Measurements from ENCODE around the gene SLC8A1.

The SLC8A1 gene

GRCh38 chr2:40127890-40128557, 323.9 kb downstream of the SLC8A1 start:
- no peak for DNase-seq

GRCh38 chr2:40127146-40127545, 324.7 kb downstream of the SLC8A1 start:
- DNase-seq: no peak

GRCh38 chr2:40126006-40126405, 325.9 kb downstream of the SLC8A1 start:
- DNase-seq: no peak

DNA sequence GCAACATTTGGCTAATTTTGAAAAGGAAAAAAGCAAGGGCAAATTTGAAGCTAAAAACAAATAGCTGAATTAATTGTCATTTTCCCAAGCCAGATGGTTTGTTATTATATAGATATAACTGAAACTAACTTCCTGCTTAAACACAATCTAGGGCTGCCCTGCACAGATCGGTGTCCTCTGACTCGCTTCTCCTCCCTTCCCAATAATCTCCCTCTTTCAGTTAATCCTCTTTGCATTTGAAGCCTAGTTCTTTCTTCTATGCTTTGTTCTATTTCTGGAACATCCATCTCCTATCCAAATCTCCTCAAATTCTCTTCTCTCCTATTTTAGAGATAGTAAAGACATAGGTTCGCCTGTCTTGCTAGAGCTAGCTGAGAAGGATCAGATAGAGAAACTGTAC, 328.1 kb downstream of the SLC8A1 start:
- no peak for DNase-seq

- no peak for DNase-seq
Measured at GRCh38 chr2:40123326-40123725, 328.6 kb downstream of the SLC8A1 start.

DNA sequence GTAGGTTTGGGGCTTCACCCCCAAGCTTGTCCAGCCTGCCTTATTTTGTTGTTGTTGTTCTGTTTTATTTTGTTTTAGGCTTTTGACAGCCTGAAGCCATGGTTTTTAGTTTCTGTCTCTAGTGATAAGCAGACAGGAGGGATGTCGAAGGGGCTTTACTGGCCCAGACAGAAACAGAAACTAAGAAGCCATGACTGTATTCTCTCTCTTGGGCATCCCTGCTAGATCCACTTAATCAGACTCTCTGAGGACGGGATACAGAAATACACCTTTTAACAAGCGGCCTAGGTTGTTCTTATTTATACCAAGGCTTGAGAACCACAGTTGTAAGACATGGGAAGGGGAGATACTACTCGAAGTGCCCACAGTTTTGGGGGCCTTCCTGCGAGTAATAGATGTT, 330.9 kb downstream of the SLC8A1 start:
- DNase-seq: no peak

DNA sequence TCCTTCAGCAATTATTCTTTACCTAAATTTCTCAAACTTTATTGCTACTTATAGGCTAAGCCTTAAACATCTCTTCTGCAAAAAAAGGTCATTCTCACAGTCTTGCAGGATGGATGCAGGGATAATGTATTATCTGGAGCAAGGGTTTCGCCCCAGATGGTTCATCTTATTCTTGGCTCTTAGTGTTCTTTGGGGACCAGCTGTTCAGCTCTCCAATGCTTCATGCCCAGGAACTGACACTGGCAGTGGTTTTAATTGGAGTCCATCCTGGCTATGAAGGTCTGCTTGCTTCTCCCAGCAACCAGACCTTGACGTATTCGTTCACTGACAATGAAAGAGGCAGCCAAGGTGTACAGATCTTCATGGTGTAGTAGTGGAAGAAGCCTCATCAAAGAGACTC, 331.9 kb downstream of the SLC8A1 start:
- no peak for DNase-seq

GRCh38 chr2:40118622-40119021, 333.3 kb downstream of the SLC8A1 start:
- no peak for DNase-seq

GRCh38 chr2:40115894-40116293, 336.0 kb downstream of the SLC8A1 start:
- no peak for DNase-seq

DNA sequence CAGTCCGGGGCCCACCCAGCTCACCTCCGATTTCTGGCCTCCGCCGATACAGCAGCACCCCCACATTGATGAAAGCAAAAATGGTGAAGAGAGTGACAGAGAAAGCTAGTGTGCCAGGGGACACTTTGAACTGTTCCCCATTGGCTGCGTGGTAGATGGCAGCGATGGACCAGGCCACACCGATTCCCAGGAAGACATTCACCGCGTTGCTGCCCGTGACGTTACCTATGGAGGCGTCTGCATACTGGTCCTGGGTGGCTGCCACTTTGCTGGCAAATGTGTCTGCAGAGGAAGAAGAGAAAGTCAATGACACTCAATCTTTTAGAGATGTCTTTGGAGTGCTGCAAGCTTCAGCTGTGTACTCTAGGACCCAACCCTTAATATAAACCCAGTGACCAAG, 336.5 kb downstream of the SLC8A1 start:
- DNase-seq: no peak

GRCh38 chr2:40113997-40114396, 337.9 kb downstream of the SLC8A1 start:
- no peak for DNase-seq

GRCh38 chr2:40113272-40113968, 338.5 kb downstream of the SLC8A1 start:
- no peak for DNase-seq

- DNase-seq: no peak
Measured at GRCh38 chr2:40109381-40109780, 342.5 kb downstream of the SLC8A1 start.

- DNase-seq: no peak
Measured at GRCh38 chr2:40108851-40109250, 343.0 kb downstream of the SLC8A1 start.

- no peak for DNase-seq
Measured at GRCh38 chr2:40106061-40106460, 345.8 kb downstream of the SLC8A1 start.

DNA sequence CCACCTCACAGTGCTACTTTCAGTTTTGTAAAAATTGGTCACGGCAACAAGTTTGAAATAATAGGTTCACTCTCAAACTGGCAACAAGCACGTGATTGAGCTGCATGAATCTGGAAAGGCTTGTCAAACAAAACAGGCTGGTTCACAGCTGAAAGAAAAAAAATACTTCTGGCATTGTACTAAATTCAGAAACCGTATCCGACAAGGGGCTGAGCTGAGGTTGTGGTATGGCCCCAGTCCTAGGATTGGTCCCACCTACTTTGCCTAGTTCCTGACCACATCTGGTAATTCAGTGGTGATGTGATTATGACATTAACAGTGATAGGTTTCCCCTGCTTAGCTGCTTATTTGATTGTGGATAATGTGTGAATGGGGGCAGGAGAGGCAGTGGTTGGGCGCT, 346.3 kb downstream of the SLC8A1 start:
- no peak for DNase-seq

GRCh38 chr2:40103590-40103989, 348.3 kb downstream of the SLC8A1 start:
- no peak for DNase-seq

- no peak for DNase-seq
Measured at GRCh38 chr2:40103163-40103562, 348.7 kb downstream of the SLC8A1 start.

DNA sequence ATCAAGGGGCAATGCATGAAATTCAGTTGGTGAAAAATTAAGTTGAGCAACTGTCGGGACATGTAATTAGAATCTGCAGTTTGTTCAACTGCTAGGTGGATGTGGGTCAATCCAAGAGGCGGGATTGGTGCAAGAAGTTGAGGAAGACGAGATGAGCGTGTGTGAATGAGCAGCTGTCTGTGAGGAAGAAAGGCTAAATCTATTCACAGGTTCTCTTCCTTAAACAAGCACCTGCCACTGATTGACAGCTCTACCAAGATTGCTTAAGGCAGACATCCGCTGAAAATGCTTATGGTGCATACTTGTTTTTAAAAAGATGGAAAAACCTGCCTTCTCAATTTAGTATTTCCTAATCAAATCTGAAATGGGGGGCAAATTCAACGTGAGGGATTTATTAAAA, 349.4 kb downstream of the SLC8A1 start:
- no peak for DNase-seq

DNA sequence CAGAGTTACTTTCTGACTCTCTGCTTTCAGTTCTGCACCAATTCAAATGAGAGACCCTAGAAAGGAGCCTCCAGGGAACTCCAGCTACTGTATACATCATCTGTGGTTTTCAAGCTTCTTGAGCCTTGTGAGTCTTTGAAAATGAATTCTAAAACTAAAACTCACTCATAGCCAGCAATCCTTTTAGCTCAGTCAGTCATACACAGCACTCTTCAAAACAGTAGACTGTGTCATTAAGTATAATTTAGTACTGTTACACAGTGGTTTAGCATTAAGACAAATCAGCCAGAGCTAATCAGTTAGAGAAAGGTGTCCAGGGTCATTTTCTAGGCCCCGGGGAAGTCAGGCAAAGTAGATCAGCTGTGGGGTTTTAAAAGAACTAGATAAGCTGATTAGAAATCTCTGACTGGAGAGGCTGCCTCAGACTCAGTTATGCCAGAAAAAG, 350.7 kb downstream of the SLC8A1 start:
- DNase-seq: no peak

GRCh38 chr2:40100676-40101075, 351.2 kb downstream of the SLC8A1 start:
- no peak for DNase-seq

DNA sequence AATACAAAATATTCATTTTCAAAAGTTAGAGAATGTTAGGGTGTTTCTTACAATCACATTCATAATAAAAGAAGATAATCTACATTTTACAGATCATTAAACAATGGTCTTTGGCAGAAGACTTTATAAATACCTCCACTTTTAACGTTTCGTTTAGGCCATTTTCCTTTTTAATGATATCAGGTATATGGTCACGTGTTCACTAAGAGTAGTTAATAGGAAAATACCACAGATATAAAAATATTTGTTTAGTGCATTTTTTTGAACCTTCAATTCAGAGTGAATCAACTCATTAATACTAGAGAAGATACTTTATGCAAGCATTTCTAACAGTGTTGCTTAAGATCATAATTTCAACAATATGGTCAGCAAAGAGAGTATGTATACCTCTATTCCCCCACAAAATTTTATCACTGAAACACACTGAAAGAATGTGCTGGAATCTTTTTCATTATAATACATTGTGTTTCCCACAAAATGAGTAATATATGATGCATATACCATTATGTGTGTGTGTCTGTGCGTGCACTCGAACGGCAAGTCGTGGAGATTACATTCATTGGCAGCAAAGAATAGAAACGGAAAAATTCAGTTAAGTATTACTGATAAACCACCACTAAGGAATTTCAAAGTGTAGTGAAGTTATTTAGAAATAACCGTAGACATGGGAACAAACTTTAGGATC, 353.0 kb downstream of the SLC8A1 start:
- no peak for DNase-seq

- no peak for DNase-seq
Measured at GRCh38 chr2:40097691-40098385, 354.1 kb downstream of the SLC8A1 start.

DNA sequence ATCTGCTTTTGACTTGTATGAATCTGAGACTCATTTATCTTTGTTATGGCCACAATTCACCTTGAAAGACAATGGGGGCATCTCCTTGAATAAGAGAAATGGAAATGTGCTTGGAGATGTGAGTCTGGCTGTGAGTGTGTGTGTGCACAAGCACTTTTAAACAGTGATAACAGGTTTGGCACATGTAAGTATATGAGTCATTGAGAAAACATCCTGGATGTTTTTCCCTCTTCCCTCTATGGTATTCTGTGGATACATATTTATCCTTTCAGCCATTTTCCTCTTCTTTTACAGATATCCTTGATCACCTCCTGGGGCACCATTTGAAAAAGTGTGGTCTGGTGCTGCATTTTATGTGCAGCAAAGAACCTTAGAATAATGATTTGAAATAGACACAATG, 355.5 kb downstream of the SLC8A1 start:
- no peak for DNase-seq
